Measurements from ENCODE around the gene RALGAPA1.

GRCh38 chr14:35699791-35700444 is 109.2 kb downstream of the RALGAPA1 start:
- TF ChIP-seq CTCF (conservative IDR thresholded peaks at IDR 0.05) (no peak), ZFX (IDR thresholded peaks at IDR 0.05) (no peak)

Data from C4-2B (cell line).